OCI-LY1 (cell line): ENCODE data around the gene LRRC73.
"Not testable (repeated sequence)": the region's sequence is repeated elsewhere in the genome, so short reads cannot be mapped to it uniquely, and the experiment has no call there.

Source experiments
- H2AFZ ChIP-seq: fragments of 200-600 bp; sonication (generic), shearing (Covaris generic); 2 replicates; pipeline ENCODE4 v1.6.0; 2014; ENCODE audit warnings: antibody characterized with exemption, mild to moderate bottlenecking, low read length
- H3F3A ChIP-seq: fragments of 200-600 bp; sonication (generic), shearing (Covaris generic); 2 replicates; pipeline ENCODE4 v1.6.0; 2014; ENCODE audit warnings: mild to moderate bottlenecking, antibody characterized with exemption, low read length, moderate library complexity; ENCODE audit not compliant: insufficient read depth
- H3K27ac ChIP-seq: fragments of 200-600 bp; sonication (generic); 2 replicates; pipeline ENCODE4 v1.5.1; 2014; ENCODE audit warnings: low read length, mixed run types, mild to moderate bottlenecking, low read depth; ENCODE audit not compliant: poor library complexity, severe bottlenecking
- H3K27me3 ChIP-seq: fragments of 200-600 bp; sonication (generic); 2 replicates; pipeline ENCODE4 v1.6.0; 2014; ENCODE audit warnings: antibody characterized with exemption, mild to moderate bottlenecking, low read length, moderate library complexity; ENCODE audit not compliant: insufficient read depth
- H3K36me3 ChIP-seq: fragments of 200-600 bp; sonication (generic); 2 replicates; pipeline ENCODE4 v1.6.1; 2014; ENCODE audit warnings: mild to moderate bottlenecking, antibody characterized with exemption, low read length, moderate library complexity, mixed read lengths; ENCODE audit not compliant: insufficient read depth
- H3K4me1 ChIP-seq: fragments of 200-600 bp; sonication (generic); 2 replicates; pipeline ENCODE4 v1.5.1; 2014; ENCODE audit warnings: mild to moderate bottlenecking, low read length, moderate library complexity; ENCODE audit not compliant: insufficient read depth, severe bottlenecking
- H3K4me2 ChIP-seq: fragments of 200-600 bp; sonication (generic), shearing (Covaris generic); 2 replicates; pipeline ENCODE4 v1.6.1; 2014; ENCODE audit warnings: low read length
- H3K4me3 ChIP-seq: fragments of 200-600 bp; sonication (generic); 2 replicates; pipeline ENCODE4 v1.5.1; 2014; ENCODE audit warnings: low read length, low read depth, mild to moderate bottlenecking, mixed read lengths; ENCODE audit not compliant: poor library complexity, severe bottlenecking
- H3K79me2 ChIP-seq: fragments of 200-600 bp; shearing (Covaris generic); 2 replicates; pipeline ENCODE4 v1.6.1; 2016; ENCODE audit warnings: mixed run types, low read length, mixed read lengths; ENCODE audit not compliant: insufficient read depth
- H3K9ac ChIP-seq: fragments of 200-600 bp; sonication (generic), shearing (Covaris generic); 2 replicates; pipeline ENCODE4 v1.6.1; 2014; ENCODE audit warnings: mild to moderate bottlenecking, low read length, mixed read lengths
- H3K9me2 ChIP-seq: fragments of 200-600 bp; sonication (generic), shearing (Covaris generic); 2 replicates; pipeline ENCODE4 v1.6.1; 2014; ENCODE audit warnings: low read depth, mild to moderate bottlenecking, low read length, mixed read lengths
- H3K9me3 ChIP-seq: fragments of 200-600 bp; shearing (Covaris generic); 2 replicates; pipeline ENCODE4 v1.6.1; 2014; ENCODE audit warnings: low read length, mixed read lengths
- H4K20me1 ChIP-seq: fragments of 200-600 bp; sonication (generic), shearing (Covaris generic); 2 replicates; pipeline ENCODE4 v1.6.0; 2016; ENCODE audit warnings: mild to moderate bottlenecking, low read length; ENCODE audit not compliant: insufficient read depth
- EZH2 ChIP-seq: fragments of 200-600 bp; sonication (generic), shearing (Covaris generic); IDR thresholded peaks from 2 replicates; pipeline ENCODE4 v1.8.0; 2017; ENCODE audit warnings: borderline replicate concordance, mixed run types, mild to moderate bottlenecking, antibody characterized with exemption, low read length, moderate library complexity, mixed read lengths
- TF ChIP-seq, protein P1 (sequence below): fragments of 200-600 bp; sonication (generic), shearing (Covaris generic); IDR thresholded peaks from 2 replicates; pipeline ENCODE4 v1.5.1; 2017; ENCODE audit warnings: mild to moderate bottlenecking, antibody characterized with exemption, low read length, moderate library complexity, mixed read lengths

Gene LRRC73

DNA sequence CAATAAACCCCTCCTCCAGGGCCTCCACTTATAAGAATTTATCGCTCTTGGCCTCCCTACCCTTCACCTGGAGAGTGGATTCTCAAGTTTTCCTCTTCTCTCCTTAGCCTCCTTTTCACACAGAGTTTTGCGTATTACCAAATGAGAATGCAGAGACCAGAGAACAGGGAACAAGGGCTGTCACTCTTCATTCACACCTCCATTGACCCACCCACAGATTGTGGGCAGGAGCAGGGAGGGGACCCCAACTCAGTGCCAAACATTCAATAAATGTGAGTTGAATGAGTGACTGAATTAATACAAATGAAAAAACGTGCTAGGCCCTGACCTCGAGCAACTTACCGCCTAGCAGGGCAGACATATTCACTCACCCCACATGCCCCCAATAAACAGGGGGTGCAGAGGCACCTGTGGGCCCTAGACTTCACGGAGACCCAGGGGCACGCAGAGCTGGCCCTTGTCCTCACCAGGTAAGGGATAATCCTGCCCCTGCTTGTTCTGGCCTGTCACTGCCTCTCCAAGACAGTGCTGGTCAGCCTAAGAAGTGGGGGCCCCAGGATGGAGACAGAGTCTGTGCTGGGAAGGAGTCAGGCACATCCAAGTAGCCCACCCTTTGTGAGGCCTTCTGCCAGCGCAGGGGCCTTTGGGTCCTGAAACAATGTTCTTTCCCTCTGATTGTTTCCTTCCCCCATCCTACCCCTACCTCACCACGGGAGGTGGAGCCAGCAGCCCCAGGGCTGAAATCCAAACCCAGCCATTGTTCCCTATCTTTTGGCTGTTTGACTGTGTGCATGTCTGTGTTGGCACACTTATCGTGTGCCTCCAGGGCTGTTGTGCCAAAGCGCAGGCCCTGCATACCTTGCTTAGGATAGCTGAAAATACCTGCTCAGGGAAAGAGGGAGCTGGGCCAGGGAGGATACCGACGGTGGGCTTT, 41.1 kb downstream of the LRRC73 start:
- no peak overlapping the region for H3K27ac ChIP-seq
- no peak overlapping the region for H3K4me2 ChIP-seq
- no peak overlapping the region for H2AFZ ChIP-seq
- H3F3A ChIP-seq, result no peaks in the 10 kb centered on the region
- H3K79me2 ChIP-seq, result no peaks in the 10 kb centered on the region
- H3K27me3 ChIP-seq, result no peaks in the 10 kb centered on the region
- H3K9me3 ChIP-seq, result no peaks in the 10 kb centered on the region
- H3K36me3 ChIP-seq, result no peaks in the 10 kb centered on the region
- no peaks in the 10 kb centered on the region for H3K4me1 ChIP-seq
- TF ChIP-seq EZH2, result no peak
- TF ChIP-seq, protein P1, sequence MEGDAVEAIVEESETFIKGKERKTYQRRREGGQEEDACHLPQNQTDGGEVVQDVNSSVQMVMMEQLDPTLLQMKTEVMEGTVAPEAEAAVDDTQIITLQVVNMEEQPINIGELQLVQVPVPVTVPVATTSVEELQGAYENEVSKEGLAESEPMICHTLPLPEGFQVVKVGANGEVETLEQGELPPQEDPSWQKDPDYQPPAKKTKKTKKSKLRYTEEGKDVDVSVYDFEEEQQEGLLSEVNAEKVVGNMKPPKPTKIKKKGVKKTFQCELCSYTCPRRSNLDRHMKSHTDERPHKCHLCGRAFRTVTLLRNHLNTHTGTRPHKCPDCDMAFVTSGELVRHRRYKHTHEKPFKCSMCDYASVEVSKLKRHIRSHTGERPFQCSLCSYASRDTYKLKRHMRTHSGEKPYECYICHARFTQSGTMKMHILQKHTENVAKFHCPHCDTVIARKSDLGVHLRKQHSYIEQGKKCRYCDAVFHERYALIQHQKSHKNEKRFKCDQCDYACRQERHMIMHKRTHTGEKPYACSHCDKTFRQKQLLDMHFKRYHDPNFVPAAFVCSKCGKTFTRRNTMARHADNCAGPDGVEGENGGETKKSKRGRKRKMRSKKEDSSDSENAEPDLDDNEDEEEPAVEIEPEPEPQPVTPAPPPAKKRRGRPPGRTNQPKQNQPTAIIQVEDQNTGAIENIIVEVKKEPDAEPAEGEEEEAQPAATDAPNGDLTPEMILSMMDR, result no peak
- H4K20me1 ChIP-seq, result no peaks in the 10 kb centered on the region
- H3K9me2 ChIP-seq, result no peaks in the 10 kb centered on the region
- no peak overlapping the region for H3K4me3 ChIP-seq
- no peak overlapping the region for H3K9ac ChIP-seq

DNA sequence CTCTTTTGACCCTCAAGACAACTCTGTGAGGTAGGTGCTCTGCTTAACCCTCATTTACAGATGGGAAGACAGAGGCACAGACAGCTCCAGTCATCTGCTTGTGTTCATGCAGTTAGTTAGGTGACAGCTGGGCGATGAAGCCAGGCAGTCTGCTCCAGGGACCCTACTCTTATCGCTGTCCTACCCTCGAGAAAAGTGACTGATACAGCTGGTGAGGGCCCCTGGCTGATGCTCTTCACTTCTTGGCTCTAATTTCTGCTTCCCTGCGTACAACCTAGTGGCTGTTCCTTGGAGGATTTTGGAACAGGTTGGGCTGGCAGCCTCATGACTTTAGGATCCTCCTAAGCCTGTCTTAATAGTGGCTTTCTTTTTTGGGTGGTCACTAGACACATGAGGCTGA, 41.9 kb downstream of the LRRC73 start:
- Histone ChIP-seq H3K27me3 (no peaks in the 10 kb centered on the region), H3K79me2 (no peaks in the 10 kb centered on the region), H3K9ac (no peak overlapping the region), H3K36me3 (no peaks in the 10 kb centered on the region), H3K27ac (no peak overlapping the region), H3K9me3 (no peaks in the 10 kb centered on the region), H3K4me1 (no peaks in the 10 kb centered on the region), H3F3A (no peaks in the 10 kb centered on the region), H3K9me2 (no peaks in the 10 kb centered on the region), H3K4me3 (no peak overlapping the region), H4K20me1 (no peaks in the 10 kb centered on the region), H2AFZ (no peak overlapping the region), H3K4me2 (no peak overlapping the region)
- no peak for TF ChIP-seq EZH2
- TF ChIP-seq, protein P1, result no peak

DNA sequence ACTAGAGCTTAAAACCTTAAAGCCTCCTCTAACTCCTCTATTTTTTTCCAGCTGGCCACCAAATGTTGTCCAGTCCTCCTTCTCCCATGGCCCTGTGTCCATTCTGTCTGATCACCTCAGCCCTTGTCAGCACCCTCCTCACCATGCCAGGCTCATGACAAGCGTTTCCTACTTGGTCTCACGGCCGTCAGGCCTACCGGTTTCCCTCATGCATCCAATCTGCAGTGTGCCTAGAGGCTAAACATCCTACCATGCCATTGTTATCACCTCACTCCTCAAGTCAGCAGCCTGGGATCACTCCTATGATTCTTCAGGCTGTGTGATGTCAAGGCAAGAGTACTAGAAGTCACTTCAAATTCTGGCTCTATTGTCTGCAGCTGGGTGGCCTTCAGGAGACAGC, 42.4 kb downstream of the LRRC73 start:
- TF ChIP-seq, protein P1, result no peak
- TF ChIP-seq EZH2, result no peak
- Histone ChIP-seq H2AFZ (no peak overlapping the region), H3K4me2 (no peak overlapping the region)

DNA sequence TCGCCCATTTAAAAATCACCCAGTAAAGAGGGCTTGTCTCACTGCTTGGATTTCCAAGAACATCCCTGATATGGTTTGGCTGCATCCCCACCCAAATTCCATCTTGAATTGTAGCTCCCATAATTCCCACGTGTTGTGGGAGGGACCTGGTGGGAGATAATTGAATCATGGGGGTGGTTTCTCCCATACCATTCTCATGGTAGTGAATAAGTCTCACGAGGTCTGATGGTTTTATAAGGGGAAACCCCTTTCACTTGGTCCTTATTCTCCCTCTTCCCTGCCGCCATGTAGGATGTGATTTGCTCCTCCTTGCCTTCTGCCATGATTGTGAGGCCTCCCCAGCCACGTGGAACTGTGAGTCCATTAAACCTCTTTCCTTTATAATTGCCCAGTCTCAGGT, 42.9 kb downstream of the LRRC73 start:
- not testable (repeated sequence) for H2AFZ ChIP-seq, H3K27me3 ChIP-seq, H3K9me2 ChIP-seq

More for the DNA sequence above, 42.4 kb downstream of the LRRC73 start:
- no peaks in the 10 kb centered on the region for H3K79me2 ChIP-seq
- H4K20me1 ChIP-seq, result no peaks in the 10 kb centered on the region
- H3K27ac ChIP-seq, result no peak overlapping the region
- no peaks in the 10 kb centered on the region for H3K36me3 ChIP-seq
- no peaks in the 10 kb centered on the region for H3K9me3 ChIP-seq
- no peaks in the 10 kb centered on the region for H3K4me1 ChIP-seq
- H3K27me3 ChIP-seq, result no peaks in the 10 kb centered on the region
- no peak overlapping the region for H3K9ac ChIP-seq
- H3F3A ChIP-seq, result no peaks in the 10 kb centered on the region
- H3K9me2 ChIP-seq, result no peaks in the 10 kb centered on the region
- H3K4me3 ChIP-seq, result no peak overlapping the region

More for the DNA sequence above, 42.9 kb downstream of the LRRC73 start:
- H3K9ac ChIP-seq, H3F3A ChIP-seq, H4K20me1 ChIP-seq, H3K27ac ChIP-seq, H3K9me3 ChIP-seq, H3K79me2 ChIP-seq, H3K36me3 ChIP-seq, H3K4me2 ChIP-seq, H3K4me1 ChIP-seq, H3K4me3 ChIP-seq: not testable (repeated sequence)
